Hippocampal formation (tissue), 2 donors: ENCODE data around the gene SNRPN.
"Not testable (repeated sequence)": the region's sequence is repeated elsewhere in the genome, so short reads cannot be mapped to it uniquely, and the experiment has no call there.

ENCODE experiments used
- DNase-seq, 2 donors: peaks; one replicate each; lab custom pipeline; 2025; lab: John Stamatoyannopoulos, UW

Gene SNRPN

DNA sequence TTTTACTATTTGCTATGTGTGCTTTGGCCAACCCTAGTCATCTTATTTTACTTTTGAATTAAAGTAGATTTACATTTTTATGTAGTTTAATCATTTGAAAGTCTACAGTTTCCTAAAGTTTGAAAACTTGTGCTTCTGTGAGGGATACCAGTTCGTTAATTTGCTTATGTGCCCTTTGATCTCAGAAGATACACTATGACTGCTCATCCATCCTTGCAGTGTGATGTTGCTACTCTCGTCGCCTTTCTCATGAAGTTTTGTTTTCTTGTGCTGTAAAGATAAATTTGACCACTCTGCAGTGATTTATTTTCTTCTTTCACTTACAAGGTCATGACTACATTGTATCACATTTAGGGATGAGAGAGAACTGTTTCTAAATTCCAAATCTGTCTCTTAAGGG lies 16.3 kb downstream of the SNRPN start:
- no peak for DNase-seq

DNA sequence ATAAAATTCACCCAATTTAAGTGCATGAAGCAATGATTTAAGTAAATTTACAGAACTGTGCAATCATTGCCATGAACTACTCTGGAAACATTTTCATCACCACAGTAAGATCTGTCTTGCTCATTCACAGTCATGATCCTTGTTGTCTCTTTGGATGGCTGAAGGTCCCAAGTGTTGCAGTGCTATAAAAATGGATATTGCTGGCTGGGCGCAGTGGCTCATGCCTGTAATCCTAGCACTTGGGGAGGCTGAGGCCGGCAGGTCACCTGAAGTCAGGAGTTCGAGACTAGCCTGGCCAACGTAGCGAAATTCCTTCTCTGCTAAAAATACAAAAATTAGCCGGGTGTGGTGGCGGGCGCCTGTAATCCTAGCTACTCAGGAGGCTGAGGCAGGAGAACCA lies 17.0 kb downstream of the SNRPN start:
- no peak for DNase-seq

DNA sequence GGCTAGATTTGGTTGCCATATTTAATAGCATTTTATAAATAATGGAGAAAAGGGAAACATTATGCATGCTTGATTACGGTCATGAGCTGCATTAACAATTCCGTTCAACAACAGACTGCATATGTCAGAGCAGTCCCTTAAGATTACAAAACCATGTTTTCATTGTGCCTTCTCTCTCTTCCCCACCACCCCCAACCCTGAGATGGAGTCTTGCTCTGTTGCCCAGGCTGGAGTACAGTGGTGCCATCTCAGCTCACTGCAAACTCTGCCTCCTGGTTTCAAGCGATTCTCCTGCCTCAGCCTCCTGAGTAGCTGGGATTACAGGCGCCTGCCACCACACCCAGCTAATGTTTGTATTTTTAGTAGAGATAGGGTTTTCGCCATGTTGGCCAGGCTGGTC lies 17.9 kb downstream of the SNRPN start:
- not testable (repeated sequence) for DNase-seq

DNA sequence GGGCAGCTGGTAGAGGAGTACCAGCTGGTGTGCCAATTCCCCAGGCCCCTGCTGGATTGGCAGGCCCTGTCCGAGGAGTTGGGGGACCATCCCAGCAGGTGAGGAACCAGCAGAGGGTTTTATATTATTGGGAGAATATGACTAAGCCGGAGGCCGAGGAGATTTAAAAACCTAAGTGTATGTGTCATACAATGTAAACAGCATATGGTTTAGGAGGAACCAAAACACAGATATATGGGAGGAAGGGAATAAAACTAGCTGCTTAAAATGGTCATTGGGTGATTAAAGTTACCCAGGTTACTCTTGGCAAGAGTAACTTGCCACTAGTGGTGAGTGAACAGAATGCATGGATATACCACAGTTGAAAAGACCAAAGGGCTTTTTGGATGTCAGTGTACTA lies 22.1 kb downstream of the SNRPN start:
- DNase-seq, result no peak

DNA sequence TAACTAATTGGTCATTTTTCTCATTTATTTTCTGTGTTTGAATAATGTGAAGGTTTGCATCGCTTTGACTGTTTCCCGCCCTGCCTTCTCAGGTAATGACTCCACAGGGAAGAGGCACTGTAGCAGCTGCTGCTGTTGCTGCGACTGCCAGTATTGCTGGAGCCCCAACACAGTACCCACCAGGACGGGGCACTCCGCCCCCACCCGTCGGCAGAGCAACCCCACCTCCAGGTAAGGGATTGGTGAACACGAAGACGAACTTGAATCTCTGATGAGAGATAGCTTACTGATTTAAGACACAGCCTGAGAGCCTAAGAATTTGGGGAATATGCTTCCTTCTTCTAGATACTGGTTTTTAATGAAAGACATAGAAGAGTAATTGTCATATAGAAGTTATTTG lies 22.9 kb downstream of the SNRPN start:
- DNase-seq, result no peak

DNA sequence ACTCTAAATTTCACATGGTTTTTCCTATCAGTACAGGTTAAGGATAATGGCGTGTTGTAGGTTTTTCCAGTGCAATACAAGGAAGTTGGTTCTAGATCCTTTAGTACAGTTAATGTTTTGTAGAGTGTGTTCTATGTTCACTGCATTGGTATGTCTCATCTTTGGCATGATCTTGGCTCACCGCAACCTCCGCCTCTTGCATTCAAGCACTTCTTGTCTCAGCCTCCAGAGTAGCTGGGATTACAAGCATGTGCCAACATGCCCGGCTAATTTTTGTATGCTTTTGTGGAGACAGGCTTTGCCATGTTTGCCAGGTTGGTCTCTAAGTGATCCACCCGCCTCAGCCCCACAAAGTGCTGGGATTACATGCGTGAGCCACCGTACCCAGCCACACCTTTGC lies 30.4 kb downstream of the SNRPN start:
- DNase-seq, result no peak

DNA sequence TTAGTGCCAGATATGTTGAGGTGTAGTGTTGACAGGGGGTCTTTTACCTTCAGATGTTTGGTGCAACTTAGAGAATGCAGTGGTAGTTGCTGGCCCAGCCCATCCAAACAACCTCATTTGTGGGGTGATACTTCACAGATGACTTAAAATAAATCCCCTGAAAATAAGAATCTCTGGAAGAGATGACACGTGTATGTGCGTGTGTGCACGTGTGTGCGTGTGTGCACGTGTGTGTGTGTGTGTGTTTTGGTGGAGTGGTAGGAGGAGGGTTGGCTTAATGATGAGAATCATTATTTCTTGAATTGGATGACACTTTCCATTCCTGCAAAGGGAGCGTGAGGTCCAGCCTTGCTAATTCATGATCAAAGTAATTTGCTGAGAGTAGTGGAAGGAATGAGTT lies 31.9 kb downstream of the SNRPN start:
- DNase-seq, result no peak

DNA sequence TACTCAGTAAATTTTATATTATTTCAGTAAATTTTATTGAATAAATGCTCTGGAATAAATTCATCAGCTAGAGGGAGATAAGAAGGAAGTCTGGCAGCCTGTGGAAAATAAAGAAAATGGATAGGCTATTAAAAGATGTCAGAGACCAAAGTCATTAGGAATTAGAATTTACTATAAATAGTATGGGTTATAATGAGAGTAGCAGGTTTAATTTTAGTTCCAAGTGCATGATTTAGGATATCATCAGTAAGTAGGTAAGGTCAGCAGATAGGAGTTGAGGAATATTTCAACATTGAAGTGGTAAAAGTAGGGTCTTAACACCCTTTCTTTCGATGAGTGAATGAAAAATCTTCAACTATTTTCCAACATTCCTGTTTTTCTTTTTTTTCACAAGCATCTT lies 64.6 kb downstream of the SNRPN start:
- no peak for DNase-seq

DNA sequence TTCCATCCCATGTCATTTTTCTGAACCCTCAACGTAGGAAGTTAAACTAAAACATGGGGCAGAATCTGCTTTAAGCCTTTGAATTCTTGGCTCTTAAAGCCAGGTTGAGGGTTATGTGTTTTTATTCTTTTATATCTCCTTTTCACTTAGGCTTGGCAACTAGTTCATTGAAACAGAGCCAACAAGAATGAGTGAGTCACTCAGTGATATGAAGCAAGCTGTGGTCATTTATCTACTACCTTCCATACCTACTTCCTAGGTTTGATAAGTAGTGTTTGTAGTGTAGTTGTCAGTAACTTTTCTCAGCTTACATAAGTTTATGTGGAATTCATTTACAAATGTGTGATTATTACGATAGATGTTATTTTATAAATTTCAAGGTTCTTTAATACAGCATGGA lies 67.4 kb downstream of the SNRPN start:
- no peak for DNase-seq
